GM23338 (cell line): ENCODE results near the gene RYR2. TPM values are rescaled to one million over a fixed set of nuclear protein-coding genes. Genes with fewer than 3 reads are reported as not detected.

Source experiments
- ATAC-seq: fragments of 200-7000 bp; cut with Tn5 transposase; 3 replicates; pipeline ENCODE4 v1.9.1; 2020
- DNase-seq: peaks from one replicate; pipeline ENCODE4 v3.0.0-alpha.2; 2015; ENCODE audit warnings: low spot score
- H2AFZ ChIP-seq: fragments of 200-600 bp; sonication (generic); 2 replicates; pipeline ENCODE4 v1.8.0; 2016; ENCODE audit warnings: antibody characterized with exemption, mild to moderate bottlenecking, moderate library complexity
- H3F3A ChIP-seq: fragments of 200-600 bp; sonication (generic); replicated peaks from 2 replicates; pipeline ENCODE4 v1.8.0; 2017; ENCODE audit warnings: antibody characterized with exemption, mixed run types, low read depth
- H3K27ac ChIP-seq: fragments of 200-600 bp; sonication (generic); 2 replicates; pipeline ENCODE4 v1.6.1; 2016; ENCODE audit warnings: low read depth
- H3K27me3 ChIP-seq: fragments of 200-600 bp; sonication (generic); 2 replicates; pipeline ENCODE4 v1.8.0; 2016; ENCODE audit warnings: mild to moderate bottlenecking, mixed run types, moderate library complexity; ENCODE audit not compliant: insufficient read depth
- H3K36me3 ChIP-seq: fragments of 200-600 bp; sonication (generic); 2 replicates; pipeline ENCODE4 v1.8.0; 2016; ENCODE audit warnings: mild to moderate bottlenecking; ENCODE audit not compliant: insufficient read depth
- H3K4me1 ChIP-seq: fragments of 200-600 bp; sonication (generic); 2 replicates; pipeline ENCODE4 v1.8.0; 2016; ENCODE audit warnings: mild to moderate bottlenecking, moderate library complexity; ENCODE audit not compliant: insufficient read depth
- H3K4me2 ChIP-seq: fragments of 200-600 bp; sonication (generic); 2 replicates; pipeline ENCODE4 v1.7.1; 2017; ENCODE audit warnings: mixed run types
- H3K4me3 ChIP-seq: fragments of 200-600 bp; sonication (generic); 2 replicates; pipeline ENCODE4 v1.6.1; 2016; ENCODE audit warnings: mixed run types
- H3K79me2 ChIP-seq: fragments of 200-600 bp; sonication (generic); replicated peaks from 2 replicates; pipeline ENCODE4 v1.8.0; 2017; ENCODE audit warnings: mild to moderate bottlenecking; ENCODE audit not compliant: insufficient read depth
- H3K9me2 ChIP-seq: fragments of 200-600 bp; sonication (generic); 2 replicates; pipeline ENCODE4 v1.8.0; 2017; ENCODE audit not compliant: insufficient read depth
- H4K20me1 ChIP-seq: fragments of 200-600 bp; sonication (generic); replicated peaks from 2 replicates; pipeline ENCODE4 v1.8.0; 2017; ENCODE audit warnings: mild to moderate bottlenecking; ENCODE audit not compliant: insufficient read depth
- H3K27ac Mint-ChIP-seq: 2 replicates; pipeline ENCODE4 v1.8.0; 2020; ENCODE audit warnings: inconsistent platforms, mild to moderate bottlenecking, moderate library complexity, mixed read lengths
- H3K27me3 Mint-ChIP-seq: 3 replicates; pipeline ENCODE4 v1.8.0; 2022; ENCODE audit warnings: low read depth, mild to moderate bottlenecking, moderate library complexity, mixed read lengths, inconsistent platforms; ENCODE audit not compliant: insufficient read depth, poor library complexity
- H3K36me3 Mint-ChIP-seq: 3 replicates; pipeline ENCODE4 v1.8.0; 2021; ENCODE audit warnings: low read depth, mild to moderate bottlenecking, inconsistent platforms, moderate library complexity, mixed read lengths
- H3K4me1 Mint-ChIP-seq: 3 replicates; pipeline ENCODE4 v1.8.0; 2020; ENCODE audit warnings: mild to moderate bottlenecking, inconsistent platforms, mixed read lengths
- H3K4me3 Mint-ChIP-seq: 3 replicates; pipeline ENCODE4 v1.8.0; 2021; ENCODE audit warnings: moderate library complexity, mild to moderate bottlenecking, inconsistent platforms, mixed read lengths
- H3K9me3 Mint-ChIP-seq: 3 replicates; pipeline ENCODE4 v1.8.0; 2020; ENCODE audit warnings: moderate library complexity, mild to moderate bottlenecking, inconsistent platforms, mixed read lengths
- CREB1 ChIP-seq: fragments of 250-450 bp; sonication (Bioruptor Pico); IDR thresholded peaks from 2 replicates; pipeline ENCODE4 v1.5.0; 2020; ENCODE audit warnings: low read depth, mild to moderate bottlenecking, moderate library complexity
- CTCF ChIP-seq, 2 experiments: fragments of 200-600 bp in 1 of 2; sonication (generic) in 1 of 2; conservative IDR thresholded peaks; 2 replicates each; pipeline versions ENCODE4 v1.5.1 to v1.6.1; 2016 to 2017; ENCODE audit warnings: antibody characterized with exemption in 2 of 2, low read depth in 2 of 2, mild to moderate bottlenecking in 2 of 2, moderate library complexity in 1 of 2
- EZH2 ChIP-seq: fragments of 200-600 bp; sonication (generic); IDR thresholded peaks from one replicate; pipeline ENCODE4 v1.8.0; 2017; ENCODE audit warnings: antibody characterized with exemption, mild to moderate bottlenecking, low read depth; ENCODE audit not compliant: unreplicated experiment
- EZH2phosphoT487 ChIP-seq: fragments of 200-600 bp; sonication (generic); IDR thresholded peaks from one replicate; pipeline ENCODE4 v1.8.1; 2018; ENCODE audit warnings: antibody characterized with exemption; ENCODE audit not compliant: unreplicated experiment
- JUNB ChIP-seq: IDR thresholded peaks from one replicate; pipeline ENCODE4 v1.6.1; 2016; ENCODE audit warnings: antibody characterized with exemption; ENCODE audit not compliant: unreplicated experiment
- NANOG ChIP-seq: IDR thresholded peaks from 2 replicates; pipeline ENCODE4 v1.6.1; 2016; ENCODE audit warnings: antibody characterized with exemption, borderline replicate concordance
- POLR2AphosphoS5 ChIP-seq: IDR thresholded peaks from 2 replicates; pipeline ENCODE4 v1.6.1; 2016; ENCODE audit warnings: antibody characterized with exemption, low read depth
- REST ChIP-seq: IDR thresholded peaks from one replicate; pipeline ENCODE4 v1.6.1; 2018; ENCODE audit warnings: antibody characterized with exemption; ENCODE audit not compliant: unreplicated experiment
- STAT1 ChIP-seq: IDR thresholded peaks from one replicate; pipeline ENCODE4 v1.6.1; 2016; ENCODE audit warnings: antibody characterized with exemption; ENCODE audit not compliant: unreplicated experiment
- ZNF114 ChIP-seq: fragments of 250-450 bp; sonication (Bioruptor Pico); IDR thresholded peaks from 2 replicates; pipeline ENCODE4 v1.5.0; 2020; ENCODE audit warnings: mild to moderate bottlenecking, moderate library complexity
- ZNF331 ChIP-seq: fragments of 250-450 bp; sonication (Bioruptor Pico); IDR thresholded peaks from 2 replicates; pipeline ENCODE4 v1.5.0; 2020; ENCODE audit warnings: low read depth, mild to moderate bottlenecking, moderate library complexity
- polyA plus RNA-seq: library from polyadenylated mRNA; unstranded; fragments of >200 nt; fragmentation: Nextera tagmentation; extraction: Ambion mirVana; gene quantifications from 2 replicates; pipeline ENCODE4 v1.2.1, GENCODE V29; 2016
- total RNA-seq: library from RNA; depleted of rRNA; stranded (reverse); fragments of >200 nt; shearing (Covaris generic); gene quantifications from 2 replicates; pipeline ENCODE4 v1.2.3, GENCODE V29; 2014

RYR2 gene
- total and polyA plus RNA-seq, 2 experiments from 2014 or later, result 8.9 to 10.0 TPM

DNA sequence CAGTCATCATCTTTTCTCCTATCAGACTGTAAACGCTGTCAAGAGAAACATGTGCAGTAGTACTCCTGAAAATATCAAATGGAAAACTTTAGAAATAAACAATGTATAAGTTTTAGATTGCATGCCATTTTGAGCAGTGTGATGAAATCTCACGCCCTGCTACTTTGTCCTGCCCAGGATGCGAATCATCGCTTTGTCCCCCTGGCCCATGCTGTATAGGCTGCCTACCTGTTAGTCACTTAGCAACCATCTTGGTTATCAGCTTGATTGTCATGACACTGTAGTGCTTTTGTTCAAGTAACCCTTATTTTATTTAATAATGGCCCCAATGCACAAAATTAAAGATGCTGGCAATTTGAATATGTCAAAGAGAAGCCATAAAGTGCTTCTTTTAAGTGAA, 485.8 kb downstream of the RYR2 start:
- no peaks in the 10 kb centered on the region for H3K27me3 ChIP-seq
- no peaks in the 10 kb centered on the region for H3K36me3 ChIP-seq
- Mint-ChIP-seq H3K9me3 (peaks cover 4% of the 10 kb centered on the region; the same call in 1 of the 3 replicates), H3K4me3 (no peak overlapping the region), H3K36me3 (no peaks in the 10 kb centered on the region), H3K4me1 (no peaks in the 10 kb centered on the region), H3K27me3 (no peaks in the 10 kb centered on the region), H3K27ac (no peak overlapping the region)
- H3K4me2 ChIP-seq, result no peak overlapping the region
- no peaks in the 10 kb centered on the region for H3K9me2 ChIP-seq
- ATAC-seq, result no peak
- H3K79me2 ChIP-seq, result no peaks in the 10 kb centered on the region
- H3K4me3 ChIP-seq, result no peak overlapping the region
- no peaks in the 10 kb centered on the region for H3K4me1 ChIP-seq
- no peaks in the 10 kb centered on the region for H4K20me1 ChIP-seq
- TF ChIP-seq STAT1 (no peak), CREB1 (no peak), EZH2phosphoT487 (no peak), NANOG (no peak)
- H2AFZ ChIP-seq, result no peak overlapping the region
- no peak for DNase-seq
- H3F3A ChIP-seq, result no peaks in the 10 kb centered on the region
- H3K27ac ChIP-seq, result no peak overlapping the region

DNA sequence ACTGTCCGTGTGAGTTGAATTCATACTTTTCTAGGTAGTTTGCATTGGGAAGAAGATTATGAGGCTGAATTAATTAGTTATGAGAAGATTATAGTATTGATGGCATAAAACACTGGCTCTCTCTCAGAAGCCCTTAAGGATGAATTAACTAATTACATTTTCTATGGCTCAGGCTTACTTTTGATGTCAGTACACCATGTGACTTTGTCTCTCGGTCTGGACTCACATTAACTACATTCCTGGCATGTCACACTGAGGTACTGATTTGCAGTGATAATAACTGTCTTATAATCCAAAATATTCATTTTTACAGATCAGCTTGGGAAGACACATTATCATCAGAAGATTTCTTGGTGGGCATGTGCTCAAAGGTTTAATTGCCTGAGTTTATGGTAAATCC, 486.6 kb downstream of the RYR2 start:
- no peaks in the 10 kb centered on the region for H3F3A ChIP-seq
- Mint-ChIP-seq H3K9me3 (peaks cover 4% of the 10 kb centered on the region; the same call in 1 of the 3 replicates), H3K4me3 (no peak overlapping the region), H3K36me3 (no peaks in the 10 kb centered on the region), H3K4me1 (no peaks in the 10 kb centered on the region), H3K27ac (no peak overlapping the region), H3K27me3 (no peaks in the 10 kb centered on the region)
- no peaks in the 10 kb centered on the region for H3K36me3 ChIP-seq
- DNase-seq (no peak), ATAC-seq (no peak)
- H3K9me2 ChIP-seq, result no peaks in the 10 kb centered on the region
- H3K4me2 ChIP-seq, result no peak overlapping the region
- no peak overlapping the region for H2AFZ ChIP-seq
- no peaks in the 10 kb centered on the region for H3K4me1 ChIP-seq
- TF ChIP-seq JUNB, result no peak
- no peak for TF ChIP-seq ZNF114
- TF ChIP-seq ZNF331 (CRISPR knock-in tag), result no peak
- no peak for TF ChIP-seq CREB1
- no peak overlapping the region for H3K4me3 ChIP-seq
- no peaks in the 10 kb centered on the region for H3K27me3 ChIP-seq
- H4K20me1 ChIP-seq, result no peaks in the 10 kb centered on the region
- H3K27ac ChIP-seq, result no peak overlapping the region
- no peaks in the 10 kb centered on the region for H3K79me2 ChIP-seq

- Histone ChIP-seq H2AFZ (no peak overlapping the region), H4K20me1 (no peaks in the 10 kb centered on the region), H3K9me2 (no peaks in the 10 kb centered on the region), H3K79me2 (no peaks in the 10 kb centered on the region), H3K27ac (no peak overlapping the region), H3K4me3 (no peak overlapping the region), H3K36me3 (no peaks in the 10 kb centered on the region), H3K4me1 (peaks cover 20% of the 10 kb centered on the region), H3K4me2 (no peak overlapping the region), H3F3A (no peaks in the 10 kb centered on the region), H3K27me3 (no peaks in the 10 kb centered on the region)
- H3K36me3 Mint-ChIP-seq, result peaks cover 3% of the 10 kb centered on the region; the same call in 1 of the 3 replicates
- DNase-seq (no peak), ATAC-seq (no peak)
- H3K4me1 Mint-ChIP-seq, result peaks cover 22% of the 10 kb centered on the region
- no peaks in the 10 kb centered on the region for H3K27me3 Mint-ChIP-seq
- no peak overlapping the region for H3K4me3 Mint-ChIP-seq
- H3K27ac Mint-ChIP-seq, result no peak overlapping the region
- H3K9me3 Mint-ChIP-seq, result no peaks in the 10 kb centered on the region; the same call in 2 of the 3 replicates
- TF ChIP-seq ZNF114, result no peak
- no peak for TF ChIP-seq EZH2phosphoT487
- TF ChIP-seq STAT1, result no peak
- no peak for TF ChIP-seq REST
- no peak for TF ChIP-seq NANOG
- TF ChIP-seq CTCF (conservative IDR thresholded peaks at IDR 0.05; ENCODE audit: low read depth in 2 of 2), result no peak
- TF ChIP-seq EZH2, result no peak
- no peak for TF ChIP-seq ZNF331 (CRISPR knock-in tag)
- no peak for TF ChIP-seq POLR2AphosphoS5
Measured at GRCh38 chr1:237539055-237539454, 497.1 kb downstream of the RYR2 start.
